GM23338 (cell line): ENCODE data around the gene ATP13A1. TPM values are rescaled to one million over a fixed set of nuclear protein-coding genes. Genes with fewer than 3 reads are reported as not detected.

Source experiments
- ATAC-seq: fragments of 200-7000 bp; cut with Tn5 transposase; 3 replicates; pipeline ENCODE4 v1.9.1; 2020
- DNase-seq: peaks from one replicate; pipeline ENCODE4 v3.0.0-alpha.2; 2015; ENCODE audit warnings: low spot score
- H2AFZ ChIP-seq: fragments of 200-600 bp; sonication (generic); 2 replicates; pipeline ENCODE4 v1.8.0; 2016; ENCODE audit warnings: antibody characterized with exemption, mild to moderate bottlenecking, moderate library complexity
- H3F3A ChIP-seq: fragments of 200-600 bp; sonication (generic); replicated peaks from 2 replicates; pipeline ENCODE4 v1.8.0; 2017; ENCODE audit warnings: antibody characterized with exemption, mixed run types, low read depth
- H3K27ac ChIP-seq: fragments of 200-600 bp; sonication (generic); 2 replicates; pipeline ENCODE4 v1.6.1; 2016; ENCODE audit warnings: low read depth
- H3K27me3 ChIP-seq: fragments of 200-600 bp; sonication (generic); 2 replicates; pipeline ENCODE4 v1.8.0; 2016; ENCODE audit warnings: mild to moderate bottlenecking, mixed run types, moderate library complexity; ENCODE audit not compliant: insufficient read depth
- H3K36me3 ChIP-seq: fragments of 200-600 bp; sonication (generic); 2 replicates; pipeline ENCODE4 v1.8.0; 2016; ENCODE audit warnings: mild to moderate bottlenecking; ENCODE audit not compliant: insufficient read depth
- H3K4me1 ChIP-seq: fragments of 200-600 bp; sonication (generic); 2 replicates; pipeline ENCODE4 v1.8.0; 2016; ENCODE audit warnings: mild to moderate bottlenecking, moderate library complexity; ENCODE audit not compliant: insufficient read depth
- H3K4me2 ChIP-seq: fragments of 200-600 bp; sonication (generic); 2 replicates; pipeline ENCODE4 v1.7.1; 2017; ENCODE audit warnings: mixed run types
- H3K4me3 ChIP-seq: fragments of 200-600 bp; sonication (generic); 2 replicates; pipeline ENCODE4 v1.6.1; 2016; ENCODE audit warnings: mixed run types
- H3K79me2 ChIP-seq: fragments of 200-600 bp; sonication (generic); replicated peaks from 2 replicates; pipeline ENCODE4 v1.8.0; 2017; ENCODE audit warnings: mild to moderate bottlenecking; ENCODE audit not compliant: insufficient read depth
- H3K9me2 ChIP-seq: fragments of 200-600 bp; sonication (generic); 2 replicates; pipeline ENCODE4 v1.8.0; 2017; ENCODE audit not compliant: insufficient read depth
- H4K20me1 ChIP-seq: fragments of 200-600 bp; sonication (generic); replicated peaks from 2 replicates; pipeline ENCODE4 v1.8.0; 2017; ENCODE audit warnings: mild to moderate bottlenecking; ENCODE audit not compliant: insufficient read depth
- H3K27ac Mint-ChIP-seq: 2 replicates; pipeline ENCODE4 v1.8.0; 2020; ENCODE audit warnings: inconsistent platforms, mild to moderate bottlenecking, moderate library complexity, mixed read lengths
- H3K27me3 Mint-ChIP-seq: 3 replicates; pipeline ENCODE4 v1.8.0; 2022; ENCODE audit warnings: low read depth, mild to moderate bottlenecking, moderate library complexity, mixed read lengths, inconsistent platforms; ENCODE audit not compliant: insufficient read depth, poor library complexity
- H3K36me3 Mint-ChIP-seq: 3 replicates; pipeline ENCODE4 v1.8.0; 2021; ENCODE audit warnings: low read depth, mild to moderate bottlenecking, inconsistent platforms, moderate library complexity, mixed read lengths
- H3K4me1 Mint-ChIP-seq: 3 replicates; pipeline ENCODE4 v1.8.0; 2020; ENCODE audit warnings: mild to moderate bottlenecking, inconsistent platforms, mixed read lengths
- H3K4me3 Mint-ChIP-seq: 3 replicates; pipeline ENCODE4 v1.8.0; 2021; ENCODE audit warnings: moderate library complexity, mild to moderate bottlenecking, inconsistent platforms, mixed read lengths
- H3K9me3 Mint-ChIP-seq: 3 replicates; pipeline ENCODE4 v1.8.0; 2020; ENCODE audit warnings: moderate library complexity, mild to moderate bottlenecking, inconsistent platforms, mixed read lengths
- EZH2 ChIP-seq: fragments of 200-600 bp; sonication (generic); IDR thresholded peaks from one replicate; pipeline ENCODE4 v1.8.0; 2017; ENCODE audit warnings: antibody characterized with exemption, mild to moderate bottlenecking, low read depth; ENCODE audit not compliant: unreplicated experiment
- EZH2phosphoT487 ChIP-seq: fragments of 200-600 bp; sonication (generic); IDR thresholded peaks from one replicate; pipeline ENCODE4 v1.8.1; 2018; ENCODE audit warnings: antibody characterized with exemption; ENCODE audit not compliant: unreplicated experiment
- JUNB ChIP-seq: IDR thresholded peaks from one replicate; pipeline ENCODE4 v1.6.1; 2016; ENCODE audit warnings: antibody characterized with exemption; ENCODE audit not compliant: unreplicated experiment
- NANOG ChIP-seq: IDR thresholded peaks from 2 replicates; pipeline ENCODE4 v1.6.1; 2016; ENCODE audit warnings: antibody characterized with exemption, borderline replicate concordance
- POLR2AphosphoS5 ChIP-seq: IDR thresholded peaks from 2 replicates; pipeline ENCODE4 v1.6.1; 2016; ENCODE audit warnings: antibody characterized with exemption, low read depth
- polyA plus RNA-seq: library from polyadenylated mRNA; unstranded; fragments of >200 nt; fragmentation: Nextera tagmentation; extraction: Ambion mirVana; gene quantifications from 2 replicates; pipeline ENCODE4 v1.2.1, GENCODE V29; 2016
- total RNA-seq: library from RNA; depleted of rRNA; stranded (reverse); fragments of >200 nt; shearing (Covaris generic); gene quantifications from 2 replicates; pipeline ENCODE4 v1.2.3, GENCODE V29; 2014
- TF ChIP-seq, protein P1 (sequence below): IDR thresholded peaks from one replicate; pipeline ENCODE4 v1.6.1; 2018; ENCODE audit warnings: antibody characterized with exemption; ENCODE audit not compliant: unreplicated experiment
- TF ChIP-seq, protein P2 (sequence below), 2 experiments: fragments of 200-600 bp in 1 of 2; sonication (generic) in 1 of 2; conservative IDR thresholded peaks; 2 replicates each; pipeline versions ENCODE4 v1.5.1 to v1.6.1; 2016 to 2017; ENCODE audit warnings: antibody characterized with exemption in 2 of 2, low read depth in 2 of 2, mild to moderate bottlenecking in 2 of 2, moderate library complexity in 1 of 2
- TF ChIP-seq, protein P3 (sequence below): IDR thresholded peaks from 2 replicates; pipeline ENCODE4 v1.6.1; 2016; ENCODE audit warnings: antibody characterized with exemption

ATP13A1 gene
- total and polyA plus RNA-seq, 2 experiments from 2014 or later = 38.1 to 307 TPM

DNA sequence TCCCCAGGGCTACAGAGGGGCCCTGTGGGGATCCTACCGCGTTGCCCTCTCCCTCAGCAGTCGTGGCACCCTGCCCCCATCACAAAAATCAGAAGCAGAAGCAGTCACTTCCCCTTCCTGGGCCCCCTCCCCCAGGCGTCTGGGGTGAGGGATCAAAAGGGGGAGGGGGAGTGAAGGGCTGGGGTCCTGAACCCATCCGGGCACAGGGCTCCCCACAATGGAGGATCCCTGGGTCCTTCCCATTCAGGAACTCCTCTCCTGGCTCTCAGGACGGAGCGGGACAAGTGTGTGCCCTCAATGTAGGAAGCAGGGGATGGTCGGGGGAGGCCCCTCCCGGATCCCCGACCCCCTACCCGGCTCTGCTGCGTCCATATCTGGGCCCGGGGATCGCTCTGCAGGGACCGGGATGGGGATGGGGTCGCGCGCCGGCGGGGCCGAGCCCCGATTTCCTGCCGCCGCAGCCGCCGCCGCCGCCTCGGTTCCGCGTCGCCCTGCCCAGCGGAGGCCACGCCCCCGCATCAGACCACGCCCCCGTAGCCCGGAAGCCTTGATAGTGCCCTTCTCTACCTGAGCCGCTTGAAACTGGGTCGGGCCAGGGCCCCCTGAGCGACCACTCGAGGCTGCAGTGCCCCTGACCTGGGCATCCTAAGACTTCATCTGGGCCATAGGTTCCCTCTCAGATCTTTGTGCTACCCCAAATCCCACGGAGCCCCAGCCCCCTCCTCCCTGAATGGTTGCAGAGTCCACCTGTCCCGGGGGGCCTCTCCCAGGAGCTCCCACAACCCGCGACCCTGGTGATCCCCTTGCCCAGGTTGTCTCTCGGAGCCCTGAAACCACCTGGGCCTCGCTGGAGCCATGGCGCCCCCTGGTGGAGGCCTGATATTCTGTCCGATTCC lies 20.1 kb downstream of the ATP13A1 start, which contains the start of gene GMIP:
Gene GMIP, minus strand, starts transcription at position 500 of the 896 bp plus-strand sequence. Its CDS starts 128 bp downstream, at position 372.
- Histone ChIP-seq H3F3A (peaks cover 14% of the 10 kb centered on the region), H2AFZ (peak within 1 kb of the TSS; percentile 96), H3K9me2 (no peaks in the 10 kb centered on the region), H3K27ac (peak within 1 kb of the TSS; percentile 90; the same call in 1 of the 2 replicates), H3K4me2 (peak within 1 kb of the TSS; percentile 98), H3K27me3 (no peaks in the 10 kb centered on the region), H3K79me2 (no peaks in the 10 kb centered on the region), H3K4me3 (peak within 1 kb of the TSS; percentile 96), H4K20me1 (no peaks in the 10 kb centered on the region; the same call in 1 of the 2 replicates), H3K36me3 (peaks cover 9% of the 10 kb centered on the region; the same call in 1 of the 2 replicates), H3K4me1 (peaks cover 4% of the 10 kb centered on the region)
- peaks cover 36% of the 10 kb centered on the region for H3K36me3 Mint-ChIP-seq
- peak; percentile 93 for DNase-seq
- peak within 1 kb of the TSS; percentile 88 for H3K4me3 Mint-ChIP-seq
- H3K27me3 Mint-ChIP-seq = peaks cover 17% of the 10 kb centered on the region
- no peaks in the 10 kb centered on the region; the same call in 2 of the 3 replicates for H3K9me3 Mint-ChIP-seq
- peak within 1 kb of the TSS; percentile 94 for H3K27ac Mint-ChIP-seq
- ATAC-seq = peak; percentile 94
- TF ChIP-seq JUNB (no peak), NANOG (no peak), EZH2 (no peak), EZH2phosphoT487 (no peak), POLR2AphosphoS5 (peak; percentile 61)
- TF ChIP-seq, protein P1, sequence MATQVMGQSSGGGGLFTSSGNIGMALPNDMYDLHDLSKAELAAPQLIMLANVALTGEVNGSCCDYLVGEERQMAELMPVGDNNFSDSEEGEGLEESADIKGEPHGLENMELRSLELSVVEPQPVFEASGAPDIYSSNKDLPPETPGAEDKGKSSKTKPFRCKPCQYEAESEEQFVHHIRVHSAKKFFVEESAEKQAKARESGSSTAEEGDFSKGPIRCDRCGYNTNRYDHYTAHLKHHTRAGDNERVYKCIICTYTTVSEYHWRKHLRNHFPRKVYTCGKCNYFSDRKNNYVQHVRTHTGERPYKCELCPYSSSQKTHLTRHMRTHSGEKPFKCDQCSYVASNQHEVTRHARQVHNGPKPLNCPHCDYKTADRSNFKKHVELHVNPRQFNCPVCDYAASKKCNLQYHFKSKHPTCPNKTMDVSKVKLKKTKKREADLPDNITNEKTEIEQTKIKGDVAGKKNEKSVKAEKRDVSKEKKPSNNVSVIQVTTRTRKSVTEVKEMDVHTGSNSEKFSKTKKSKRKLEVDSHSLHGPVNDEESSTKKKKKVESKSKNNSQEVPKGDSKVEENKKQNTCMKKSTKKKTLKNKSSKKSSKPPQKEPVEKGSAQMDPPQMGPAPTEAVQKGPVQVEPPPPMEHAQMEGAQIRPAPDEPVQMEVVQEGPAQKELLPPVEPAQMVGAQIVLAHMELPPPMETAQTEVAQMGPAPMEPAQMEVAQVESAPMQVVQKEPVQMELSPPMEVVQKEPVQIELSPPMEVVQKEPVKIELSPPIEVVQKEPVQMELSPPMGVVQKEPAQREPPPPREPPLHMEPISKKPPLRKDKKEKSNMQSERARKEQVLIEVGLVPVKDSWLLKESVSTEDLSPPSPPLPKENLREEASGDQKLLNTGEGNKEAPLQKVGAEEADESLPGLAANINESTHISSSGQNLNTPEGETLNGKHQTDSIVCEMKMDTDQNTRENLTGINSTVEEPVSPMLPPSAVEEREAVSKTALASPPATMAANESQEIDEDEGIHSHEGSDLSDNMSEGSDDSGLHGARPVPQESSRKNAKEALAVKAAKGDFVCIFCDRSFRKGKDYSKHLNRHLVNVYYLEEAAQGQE = no peak
- TF ChIP-seq, protein P2, sequence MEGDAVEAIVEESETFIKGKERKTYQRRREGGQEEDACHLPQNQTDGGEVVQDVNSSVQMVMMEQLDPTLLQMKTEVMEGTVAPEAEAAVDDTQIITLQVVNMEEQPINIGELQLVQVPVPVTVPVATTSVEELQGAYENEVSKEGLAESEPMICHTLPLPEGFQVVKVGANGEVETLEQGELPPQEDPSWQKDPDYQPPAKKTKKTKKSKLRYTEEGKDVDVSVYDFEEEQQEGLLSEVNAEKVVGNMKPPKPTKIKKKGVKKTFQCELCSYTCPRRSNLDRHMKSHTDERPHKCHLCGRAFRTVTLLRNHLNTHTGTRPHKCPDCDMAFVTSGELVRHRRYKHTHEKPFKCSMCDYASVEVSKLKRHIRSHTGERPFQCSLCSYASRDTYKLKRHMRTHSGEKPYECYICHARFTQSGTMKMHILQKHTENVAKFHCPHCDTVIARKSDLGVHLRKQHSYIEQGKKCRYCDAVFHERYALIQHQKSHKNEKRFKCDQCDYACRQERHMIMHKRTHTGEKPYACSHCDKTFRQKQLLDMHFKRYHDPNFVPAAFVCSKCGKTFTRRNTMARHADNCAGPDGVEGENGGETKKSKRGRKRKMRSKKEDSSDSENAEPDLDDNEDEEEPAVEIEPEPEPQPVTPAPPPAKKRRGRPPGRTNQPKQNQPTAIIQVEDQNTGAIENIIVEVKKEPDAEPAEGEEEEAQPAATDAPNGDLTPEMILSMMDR (conservative IDR thresholded peaks at IDR 0.05; ENCODE audit: low read depth in 2 of 2) = peak; percentile 95 to 97
- TF ChIP-seq, protein P3, sequence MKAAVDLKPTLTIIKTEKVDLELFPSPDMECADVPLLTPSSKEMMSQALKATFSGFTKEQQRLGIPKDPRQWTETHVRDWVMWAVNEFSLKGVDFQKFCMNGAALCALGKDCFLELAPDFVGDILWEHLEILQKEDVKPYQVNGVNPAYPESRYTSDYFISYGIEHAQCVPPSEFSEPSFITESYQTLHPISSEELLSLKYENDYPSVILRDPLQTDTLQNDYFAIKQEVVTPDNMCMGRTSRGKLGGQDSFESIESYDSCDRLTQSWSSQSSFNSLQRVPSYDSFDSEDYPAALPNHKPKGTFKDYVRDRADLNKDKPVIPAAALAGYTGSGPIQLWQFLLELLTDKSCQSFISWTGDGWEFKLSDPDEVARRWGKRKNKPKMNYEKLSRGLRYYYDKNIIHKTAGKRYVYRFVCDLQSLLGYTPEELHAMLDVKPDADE = no peak
- H3K4me1 Mint-ChIP-seq = peaks cover 9% of the 10 kb centered on the region
